NCI-H226 (cell line): ENCODE results near the gene SPEF2.

Experiments
- DNase-seq: peaks from one replicate; pipeline ENCODE4 v3.0.0-alpha.2; 2015

Gene SPEF2

DNA sequence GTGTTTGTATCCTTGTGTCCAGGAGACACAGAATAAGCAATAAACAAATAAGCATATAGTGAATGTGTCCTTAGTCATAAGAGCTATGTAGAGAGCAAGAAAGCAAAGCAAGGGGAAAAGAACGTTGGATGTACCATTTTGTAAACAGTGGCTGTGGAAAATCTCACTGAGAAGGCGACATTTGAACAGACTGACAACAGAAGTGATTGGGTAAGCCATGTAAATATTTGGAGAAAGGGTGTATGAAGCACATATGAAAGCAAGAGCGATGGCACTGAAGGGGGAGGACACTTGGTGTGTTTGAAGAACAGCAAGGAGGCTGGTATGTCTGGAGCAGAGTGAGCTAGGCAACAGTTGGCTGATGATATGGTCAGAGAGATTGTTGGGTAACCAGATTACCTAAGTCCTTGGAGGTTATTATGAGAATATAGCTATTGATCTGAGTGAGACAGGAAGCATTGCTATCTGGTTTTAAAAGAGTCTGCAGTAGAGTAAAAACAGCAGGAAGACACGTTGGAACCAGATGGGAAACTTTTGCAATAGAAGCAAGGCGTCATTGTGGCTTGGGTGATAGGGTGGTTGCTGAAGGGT lies 123.6 kb downstream of the SPEF2 start:
- DNase-seq = no peak

DNA sequence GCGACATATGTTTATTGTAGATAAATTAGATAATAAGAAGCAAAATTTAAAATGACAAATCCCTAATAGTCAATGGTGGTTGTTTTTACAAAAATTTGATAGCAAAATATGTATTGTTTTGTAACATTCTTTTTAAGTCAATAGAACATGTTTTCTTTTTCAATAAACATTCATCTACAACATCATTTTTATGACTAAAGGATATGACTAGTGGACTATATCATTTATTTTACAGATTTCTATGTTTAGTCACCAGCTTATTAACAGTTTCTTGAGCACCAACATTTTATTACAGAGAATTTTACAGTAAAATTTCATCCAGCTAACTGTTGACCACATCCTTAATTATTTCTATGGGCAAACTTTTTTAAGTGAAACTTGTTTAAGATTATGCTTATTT lies 124.3 kb downstream of the SPEF2 start:
- DNase-seq = no peak

DNA sequence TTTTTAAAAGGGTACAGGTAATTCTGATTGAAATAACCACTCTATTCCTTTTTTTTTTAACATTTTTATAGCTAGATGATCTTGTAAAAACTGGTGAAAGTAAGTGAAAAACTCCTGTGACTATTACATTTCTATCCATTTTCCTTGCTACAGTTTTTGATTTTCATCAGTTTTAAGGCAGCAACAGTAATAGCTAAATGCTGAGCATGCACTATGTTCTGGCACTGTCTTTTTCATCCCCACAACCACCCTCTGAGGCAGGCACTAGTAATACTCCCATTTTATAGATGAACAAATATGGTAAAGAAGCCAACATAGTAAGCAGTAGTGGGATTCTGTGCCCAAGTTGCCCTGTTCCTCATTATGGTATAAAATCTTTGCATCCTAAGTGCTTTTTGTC lies 126.0 kb downstream of the SPEF2 start:
- DNase-seq = no peak

DNA sequence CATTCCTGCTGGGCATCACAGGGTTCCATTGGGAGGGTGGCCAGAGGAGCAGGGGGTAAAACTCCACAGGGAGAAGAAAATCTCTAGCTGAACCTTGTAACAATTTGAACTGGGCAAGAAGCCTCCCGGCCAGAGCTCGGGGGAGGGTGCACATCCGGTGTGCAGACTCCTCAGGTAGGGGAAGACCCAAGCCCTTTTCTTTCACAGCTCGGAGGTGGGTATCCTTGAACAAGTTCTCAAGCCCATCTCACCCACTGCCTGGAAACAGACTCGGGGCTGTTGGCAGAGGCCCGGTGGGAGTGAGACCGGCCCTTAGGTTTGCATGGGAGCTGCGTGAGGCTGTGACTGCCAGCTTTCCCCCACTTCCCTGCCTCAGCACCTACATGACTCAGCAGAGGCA lies 127.5 kb downstream of the SPEF2 start:
- no peak for DNase-seq

GRCh38 chr5:35745660-35746059 lies 128.0 kb downstream of the SPEF2 start:
- DNase-seq = no peak

- DNase-seq = no peak
Observed at GRCh38 chr5:35752012-35752411, 134.3 kb downstream of the SPEF2 start.

DNA sequence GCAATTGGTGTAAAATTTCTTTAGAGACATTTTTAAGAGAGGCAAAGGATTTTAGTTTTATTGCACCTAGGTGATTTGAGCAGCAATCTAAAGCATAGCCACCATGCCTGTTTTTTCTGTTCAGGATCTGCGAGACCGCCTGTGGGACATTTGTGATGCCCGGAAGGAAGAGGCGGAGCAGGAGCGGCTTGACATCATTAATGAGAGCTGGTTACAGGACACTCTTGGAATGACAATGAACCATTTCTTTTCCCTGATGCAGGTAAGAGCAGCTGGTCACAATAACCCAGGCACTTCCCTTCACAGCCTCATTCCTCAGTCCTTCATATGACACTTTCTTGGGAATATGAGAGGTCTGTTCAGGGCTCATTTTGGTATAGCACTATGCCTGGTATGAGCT lies 135.8 kb downstream of the SPEF2 start:
- DNase-seq = no peak

DNA sequence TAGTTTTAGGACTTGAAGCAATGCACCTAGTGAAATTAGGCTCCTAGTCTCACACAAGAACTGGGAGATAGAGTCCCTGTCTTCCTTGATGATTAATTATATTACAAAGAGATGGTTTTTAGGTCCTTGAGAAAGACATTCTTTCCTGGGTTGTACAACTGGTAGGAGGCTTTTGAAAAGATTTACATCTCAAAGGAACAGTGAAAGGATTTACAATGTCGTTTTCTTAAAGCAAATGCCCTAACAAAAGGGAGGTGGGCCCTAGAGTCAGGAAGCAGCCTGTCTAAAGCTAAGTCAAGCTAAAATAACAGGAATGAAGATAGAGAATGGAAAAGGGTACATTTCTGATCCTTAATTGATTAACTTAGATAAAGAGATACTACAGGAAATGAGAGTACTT lies 136.8 kb downstream of the SPEF2 start:
- DNase-seq = no peak

GRCh38 chr5:35755966-35756365 lies 138.3 kb downstream of the SPEF2 start:
- DNase-seq = no peak

DNA sequence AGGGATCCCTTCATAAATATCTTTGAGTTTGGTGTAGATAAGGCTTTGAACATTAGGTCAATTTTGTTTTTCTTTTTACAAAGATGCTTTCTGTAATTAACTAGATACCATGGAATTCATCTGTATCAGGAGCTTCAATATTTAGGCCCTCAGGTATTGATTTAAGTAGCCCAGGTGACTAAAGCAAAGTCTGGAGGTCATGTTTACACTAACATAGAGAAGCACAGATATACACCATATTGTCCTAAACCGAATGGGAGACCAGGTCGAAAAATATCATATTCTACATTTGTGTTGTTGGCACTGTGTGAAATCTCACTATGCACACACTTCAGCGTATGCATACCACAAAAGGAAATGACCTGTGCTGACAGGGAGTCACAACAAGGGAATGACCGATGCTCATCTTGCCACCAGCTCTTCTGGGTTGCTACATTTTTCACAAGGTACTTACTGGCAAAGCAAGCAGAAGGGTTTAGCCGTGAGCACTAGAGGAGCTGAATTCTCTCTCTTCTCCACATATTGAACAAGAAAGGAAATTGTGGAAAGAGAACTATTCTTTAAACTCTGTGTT lies 140.6 kb downstream of the SPEF2 start:
- DNase-seq = no peak

- DNase-seq = no peak
Observed at GRCh38 chr5:35761541-35761940, 143.9 kb downstream of the SPEF2 start.

DNA sequence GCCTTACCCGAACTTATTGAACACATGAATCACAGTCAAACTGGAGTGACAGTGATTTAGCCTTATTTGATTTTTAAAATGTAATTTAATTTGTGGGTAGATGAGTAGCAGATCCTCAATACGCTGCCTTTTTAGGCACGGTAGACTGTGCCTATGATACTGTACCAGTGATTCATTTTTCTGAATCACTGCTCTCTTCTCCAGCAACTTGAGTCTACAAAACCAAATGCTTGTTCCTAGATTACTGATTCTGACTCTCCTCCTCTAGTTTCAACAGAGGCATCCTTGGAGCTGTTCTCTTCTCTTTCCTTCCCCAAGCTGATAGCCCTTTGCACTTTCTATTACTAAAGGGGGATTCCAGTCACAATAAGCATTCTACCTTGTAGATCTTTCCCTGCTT lies 144.7 kb downstream of the SPEF2 start:
- DNase-seq = no peak

DNA sequence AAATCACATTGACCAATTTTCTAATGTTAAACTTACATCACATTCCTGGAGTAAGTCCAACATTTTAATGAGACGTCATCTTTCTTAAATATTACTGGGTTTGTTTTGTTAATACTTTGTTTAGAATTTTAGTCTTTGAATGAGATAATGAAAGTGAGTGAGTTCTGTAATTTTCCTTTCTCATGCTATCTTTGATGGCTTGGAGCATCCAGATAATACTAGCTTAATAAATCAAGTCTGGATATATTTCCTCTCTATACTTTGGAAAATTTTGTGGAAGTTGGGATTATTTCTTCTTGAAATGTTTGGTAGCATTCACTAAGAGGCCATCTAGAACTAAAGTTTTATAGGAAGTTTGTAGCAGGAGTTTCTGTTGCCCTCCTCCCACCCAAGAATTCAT lies 148.3 kb downstream of the SPEF2 start:
- DNase-seq = no peak

- peak; percentile 83 for DNase-seq
Observed at GRCh38 chr5:35771300-35771699, 153.6 kb downstream of the SPEF2 start.

GRCh38 chr5:35771839-35772238 lies 154.2 kb downstream of the SPEF2 start:
- no peak for DNase-seq

DNA sequence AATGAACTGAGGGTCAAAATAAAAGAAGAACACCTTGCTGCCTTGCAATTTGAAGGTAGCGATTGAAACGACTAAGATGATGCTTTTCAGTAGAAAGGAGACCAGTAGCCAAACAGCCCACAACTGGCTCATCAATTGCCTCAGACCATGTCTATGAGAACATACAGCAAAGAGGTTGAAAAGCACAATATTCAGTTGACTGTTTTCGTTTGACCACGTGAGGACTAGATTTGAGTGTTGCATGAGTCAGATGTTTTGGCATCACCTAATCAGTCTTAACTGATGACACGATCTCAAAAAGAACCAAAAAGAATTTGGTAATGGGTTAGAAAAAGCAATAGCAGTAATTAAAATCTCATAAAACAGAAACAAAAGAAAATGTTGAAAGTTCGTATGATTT lies 156.3 kb downstream of the SPEF2 start:
- DNase-seq = peak; percentile 6

DNA sequence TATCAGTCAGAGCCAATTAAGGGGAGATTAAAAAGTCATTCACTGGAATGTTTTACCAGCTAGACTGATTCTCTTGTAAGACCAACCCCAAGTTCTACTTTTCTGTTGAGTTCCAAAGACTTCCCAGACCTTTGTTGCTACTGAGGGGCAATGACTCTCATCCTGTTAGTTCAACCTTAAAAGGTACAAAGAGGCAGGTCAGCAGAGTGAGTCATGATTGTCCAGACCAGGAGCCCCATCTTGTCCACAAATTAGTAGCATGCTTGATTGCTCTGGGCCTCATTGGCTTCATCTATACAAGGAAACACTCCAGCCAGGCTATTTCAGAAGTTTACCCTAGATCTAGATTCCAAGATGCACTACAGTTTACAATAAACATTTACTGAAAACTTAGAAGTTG lies 159.1 kb downstream of the SPEF2 start:
- no peak for DNase-seq

GRCh38 chr5:35777358-35778087 lies 159.9 kb downstream of the SPEF2 start:
- DNase-seq = peak; percentile 43

DNA sequence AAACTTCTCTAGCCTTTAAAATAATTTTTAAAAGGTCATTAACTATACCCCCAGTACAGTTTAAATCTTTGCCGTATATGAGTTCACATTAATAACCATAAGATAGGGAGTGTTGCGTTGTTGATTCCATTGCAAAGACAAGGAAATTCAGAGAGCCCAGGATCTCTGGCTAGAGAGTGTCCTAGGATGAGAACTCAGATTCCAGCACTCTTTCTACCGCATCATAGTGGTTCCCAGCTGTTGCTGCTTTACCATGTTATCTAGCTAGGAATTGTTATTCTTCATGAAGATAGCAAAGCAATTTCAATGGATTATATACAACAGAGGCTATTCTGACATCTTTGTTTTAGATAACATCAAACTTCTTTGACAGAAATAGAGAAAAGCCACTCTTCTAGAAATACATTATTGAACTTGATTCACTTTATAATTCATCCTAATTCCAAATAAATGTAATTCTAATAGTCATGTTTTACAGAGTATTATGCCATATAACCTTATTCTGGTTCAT lies 160.7 kb downstream of the SPEF2 start:
- DNase-seq = no peak

DNA sequence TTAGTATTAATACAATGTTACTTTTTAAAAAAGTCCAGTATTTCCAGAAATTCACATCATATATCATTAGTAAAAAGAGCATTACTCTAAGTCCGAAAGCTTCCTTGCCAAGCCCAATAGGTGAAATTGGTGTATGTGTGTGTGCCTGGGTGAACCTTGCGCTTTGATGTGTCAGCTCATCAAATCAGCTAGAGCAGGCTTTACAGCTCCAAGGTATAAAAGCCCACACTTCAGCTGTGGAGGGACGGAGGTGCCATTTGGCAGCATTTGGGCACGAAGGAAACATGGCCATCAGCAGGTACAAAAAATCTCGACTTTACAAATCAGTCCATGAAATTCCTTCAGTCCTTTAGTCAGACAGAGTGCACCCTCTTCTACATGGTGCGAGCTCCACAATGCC lies 162.6 kb downstream of the SPEF2 start:
- no peak for DNase-seq

DNA sequence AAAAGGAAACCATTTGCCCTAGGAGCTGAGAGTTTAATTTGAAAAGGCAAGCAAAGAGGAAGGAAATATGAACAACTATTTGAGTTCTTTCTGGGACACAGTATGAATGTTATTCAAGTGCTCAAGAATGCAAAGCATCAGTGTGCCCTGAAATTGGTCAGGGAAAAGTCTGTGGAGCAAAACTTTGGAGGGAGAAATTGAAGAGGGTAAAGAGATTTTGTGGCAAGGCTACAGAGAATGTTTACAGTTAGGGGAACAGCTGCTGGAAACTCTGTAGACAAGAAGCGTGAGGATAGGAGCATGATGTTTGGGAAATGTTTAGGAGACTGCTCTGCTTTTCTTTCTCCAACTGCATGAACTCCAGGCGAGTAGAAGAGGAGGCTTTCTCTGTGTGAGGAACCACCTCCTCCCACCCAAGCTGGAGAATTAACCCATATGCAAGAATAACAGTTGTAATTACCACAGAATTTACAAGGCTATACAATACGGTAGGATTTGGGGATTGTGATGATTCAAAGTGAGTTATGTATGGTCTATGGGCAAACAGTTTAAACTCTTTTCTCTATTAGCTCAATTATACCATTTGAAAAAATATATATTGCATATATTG lies 163.6 kb downstream of the SPEF2 start:
- no peak for DNase-seq

DNA sequence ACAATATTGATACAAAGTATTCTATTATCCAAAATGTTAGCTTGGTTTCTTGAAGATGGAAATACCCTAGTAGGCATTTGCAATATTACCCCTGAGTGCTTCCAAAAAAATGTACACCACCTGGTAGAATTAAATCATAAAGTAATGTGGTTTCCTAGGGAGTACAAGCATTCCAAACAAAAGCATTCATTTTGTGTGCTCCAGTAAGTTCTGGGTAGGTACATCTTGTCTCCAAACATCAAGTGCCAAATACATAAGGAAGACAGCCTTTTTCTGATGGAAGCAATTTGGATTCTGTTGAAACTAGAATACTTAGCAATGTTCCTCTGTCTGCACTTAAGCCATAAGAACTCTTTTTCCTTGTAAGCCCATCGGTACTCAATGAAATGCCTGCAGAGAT lies 165.9 kb downstream of the SPEF2 start:
- DNase-seq = no peak

GRCh38 chr5:35785601-35786085 lies 168.0 kb downstream of the SPEF2 start:
- DNase-seq = no peak

DNA sequence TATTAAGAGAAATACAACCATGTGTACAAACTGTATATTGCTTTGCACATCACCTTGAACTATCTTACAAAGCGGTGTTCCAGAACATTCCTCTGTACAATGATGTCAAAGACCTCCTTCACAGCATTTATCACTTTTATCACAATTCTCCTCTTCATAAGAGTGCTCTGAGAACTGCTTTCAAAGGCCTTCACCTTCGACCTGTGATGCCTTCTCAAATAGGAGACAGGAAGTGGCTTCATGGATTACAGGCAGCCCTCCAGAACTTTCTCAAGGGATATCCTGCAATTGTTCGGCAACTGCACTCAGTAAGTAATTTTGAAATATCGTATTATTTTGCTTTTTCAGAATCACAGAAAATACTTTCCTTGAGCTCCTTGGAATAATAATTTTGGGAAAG lies 171.1 kb downstream of the SPEF2 start:
- no peak for DNase-seq
